HCT116 (cell line): Measurements from ENCODE around the gene PTCH2.

Experiments
- CEBPB ChIP-seq: IDR thresholded peaks from 2 replicates; pipeline ENCODE4 v1.6.1; 2012; ENCODE audit warnings: low read depth
- CTCF ChIP-seq, 3 experiments: fragments of 200-600 bp in 1 of 3; sonication (generic) in 1 of 3; IDR thresholded peaks in 2 of 3; conservative IDR thresholded peaks in 1 of 3; 2 replicates each; pipeline ENCODE4 v1.5.1; 2012 to 2017; ENCODE audit warnings: low read depth in 2 of 3, low read length in 2 of 3, antibody characterized with exemption in 1 of 3, borderline replicate concordance in 1 of 3, control low read depth in 1 of 3, mild to moderate bottlenecking in 1 of 3, mixed read lengths in 1 of 3, mixed run types in 1 of 3, moderate library complexity in 1 of 3; ENCODE audit not compliant: insufficient read depth in 1 of 3
- EGR1 ChIP-seq: IDR thresholded peaks from 2 replicates; pipeline ENCODE4 v1.6.1; 2012; ENCODE audit warnings: low read depth

- TF ChIP-seq EGR1: no peak
- no peak for TF ChIP-seq CEBPB
- no peak for TF ChIP-seq CTCF (IDR thresholded peaks at IDR 0.05 in 2 of 3, conservative IDR thresholded peaks at IDR 0.05 in 1 of 3; ENCODE audit: borderline replicate concordance in 1 of 3, insufficient read depth in 1 of 3, low read depth in 2 of 3, low read length in 2 of 3)
Measured at GRCh38 chr1:44831516-44831915, 11.5 kb downstream of the PTCH2 start.
